OCI-LY3 (cell line): ENCODE results near the gene RRM2.

Source experiments
- H2AFZ ChIP-seq: fragments of 200-600, 300-600 bp; shearing (Covaris generic); 2 replicates; pipeline ENCODE4 v1.6.0; 2014; ENCODE audit warnings: antibody characterized with exemption, low read depth, low read length
- H3K27ac ChIP-seq: fragments of 200-600, 300-600 bp; sonication (generic); 2 replicates; pipeline ENCODE4 v1.5.1; 2014; ENCODE audit warnings: mild to moderate bottlenecking, low read length, moderate library complexity, mixed read lengths
- H3K27me3 ChIP-seq: fragments of 200-600, 300-600 bp; sonication (generic); 2 replicates; pipeline ENCODE4 v1.6.1; 2014; ENCODE audit warnings: low read depth, low read length, mixed read lengths
- H3K36me3 ChIP-seq: fragments of 200-600, 300-600 bp; sonication (generic); replicated peaks from 2 replicates; pipeline ENCODE3; 2014; ENCODE audit warnings: low read depth, low read length, mixed read lengths
- H3K4me1 ChIP-seq: fragments of 300-600, 200-600 bp; sonication (generic); 2 replicates; pipeline ENCODE4 v1.6.1; 2014; ENCODE audit warnings: low read length, mixed read lengths
- H3K4me2 ChIP-seq: fragments of 200-600, 300-600 bp; sonication (generic); 2 replicates; pipeline ENCODE4 v1.6.1; 2014; ENCODE audit warnings: low read length, mixed read lengths
- H3K4me3 ChIP-seq: fragments of 300-600, 200-600 bp; sonication (generic); 2 replicates; pipeline ENCODE4 v1.5.1; 2014; ENCODE audit warnings: antibody characterized with exemption, mild to moderate bottlenecking, low read length, moderate library complexity
- H3K79me2 ChIP-seq: fragments of 300-600, 200-600 bp; shearing (Covaris generic); 2 replicates; pipeline ENCODE4 v1.6.1; 2014; ENCODE audit warnings: mild to moderate bottlenecking, low read length, mixed read lengths
- H3K9ac ChIP-seq: fragments of 300-600, 200-600 bp; shearing (Covaris generic); 2 replicates; pipeline ENCODE4 v1.6.0; 2014; ENCODE audit warnings: mild to moderate bottlenecking, low read length, moderate library complexity
- H3K9me3 ChIP-seq: fragments of 200-600, 300-600 bp; shearing (Covaris generic); 2 replicates; pipeline ENCODE4 v1.6.1; 2014; ENCODE audit warnings: low read length, mixed read lengths; ENCODE audit not compliant: insufficient read depth
- H4K20me1 ChIP-seq: fragments of 200-600, 300-600 bp; sonication (generic); 2 replicates; pipeline ENCODE4 v1.6.1; 2016; ENCODE audit warnings: low read length, mixed read lengths; ENCODE audit not compliant: insufficient read depth
- CTCF ChIP-seq: fragments of 200-600, 300-600 bp; sonication (generic); IDR thresholded peaks from 2 replicates; pipeline ENCODE4 v1.5.1; 2014; ENCODE audit warnings: antibody characterized with exemption, low read length, low read depth
- EZH2phosphoT487 ChIP-seq: fragments of 200-600 bp; shearing (Covaris generic); IDR thresholded peaks from 2 replicates; pipeline ENCODE4 v1.6.1; 2018; ENCODE audit warnings: antibody characterized with exemption, mixed run types, low read depth

The RRM2 gene

GRCh38 chr2:10166676-10167292, 44.2 kb downstream of the RRM2 start:
- H3K27ac ChIP-seq = no peak overlapping the region
- no peak for TF ChIP-seq CTCF
- TF ChIP-seq EZH2phosphoT487 = no peak
- H3K9me3 ChIP-seq = no peaks in the 10 kb centered on the region
- H3K36me3 ChIP-seq = no peaks in the 10 kb centered on the region
- no peak overlapping the region for H3K9ac ChIP-seq
- no peaks in the 10 kb centered on the region for H3K27me3 ChIP-seq
- no peak overlapping the region for H3K4me2 ChIP-seq
- no peak overlapping the region for H2AFZ ChIP-seq
- peaks cover 9% of the 10 kb centered on the region for H3K4me1 ChIP-seq
- no peaks in the 10 kb centered on the region for H4K20me1 ChIP-seq
- H3K4me3 ChIP-seq = no peak overlapping the region
- H3K79me2 ChIP-seq = no peaks in the 10 kb centered on the region

- Histone ChIP-seq H3K4me1 (peaks cover 9% of the 10 kb centered on the region), H3K4me2 (no peak overlapping the region), H2AFZ (no peak overlapping the region), H3K4me3 (no peak overlapping the region), H3K27ac (no peak overlapping the region), H3K9ac (no peak overlapping the region), H3K36me3 (no peaks in the 10 kb centered on the region), H3K9me3 (no peaks in the 10 kb centered on the region), H4K20me1 (no peaks in the 10 kb centered on the region), H3K79me2 (no peaks in the 10 kb centered on the region), H3K27me3 (no peaks in the 10 kb centered on the region)
- TF ChIP-seq CTCF (no peak), EZH2phosphoT487 (no peak)
These were observed 44.8 kb downstream of the RRM2 start for GRCh38 chr2:10167316-10167715.

GRCh38 chr2:10168221-10168620, 45.7 kb downstream of the RRM2 start:
- no peaks in the 10 kb centered on the region for H3K36me3 ChIP-seq
- no peaks in the 10 kb centered on the region for H3K27me3 ChIP-seq
- H3K27ac ChIP-seq = no peak overlapping the region
- no peak overlapping the region for H3K4me3 ChIP-seq
- H3K4me1 ChIP-seq = peaks cover 9% of the 10 kb centered on the region
- no peak overlapping the region for H3K4me2 ChIP-seq
- no peak overlapping the region for H2AFZ ChIP-seq
- no peak overlapping the region for H3K9ac ChIP-seq
- no peaks in the 10 kb centered on the region for H3K79me2 ChIP-seq
- no peak for TF ChIP-seq CTCF
- H3K9me3 ChIP-seq = no peaks in the 10 kb centered on the region
- no peaks in the 10 kb centered on the region for H4K20me1 ChIP-seq

- Histone ChIP-seq H3K27me3 (no peaks in the 10 kb centered on the region), H3K27ac (no peak overlapping the region), H3K4me3 (no peak overlapping the region), H3K79me2 (no peaks in the 10 kb centered on the region), H3K9ac (no peak overlapping the region), H3K9me3 (no peaks in the 10 kb centered on the region), H3K4me1 (peaks cover 5% of the 10 kb centered on the region), H2AFZ (no peak overlapping the region), H4K20me1 (no peaks in the 10 kb centered on the region), H3K36me3 (no peaks in the 10 kb centered on the region), H3K4me2 (no peak overlapping the region)
- TF ChIP-seq EZH2phosphoT487 (no peak), CTCF (no peak)
These were observed 46.6 kb downstream of the RRM2 start for GRCh38 chr2:10169053-10169578.
